Liver (tissue), 9 donors: ENCODE results near the gene POLR2L. TPM values are rescaled to one million over a fixed set of nuclear protein-coding genes. Genes with fewer than 3 reads are reported as not detected.

Experiments used
- DNase-seq: peaks from one replicate; pipeline ENCODE4 v3.0.0-alpha.2; 2017; ENCODE audit warnings: low spot score
- H3K27ac ChIP-seq, 2 donors: one replicate each; pipeline ENCODE4 v1.7.0; 2013; ENCODE audit warnings: inconsistent platforms in 2 of 2, low read length in 2 of 2, control low read depth in 1 of 2, low read depth in 1 of 2, mild to moderate bottlenecking in 1 of 2
- H3K27me3 ChIP-seq, 4 donors: one replicate each; pipeline versions ENCODE4 v1.6.1 to v1.7.0; 2013; ENCODE audit warnings: low read length in 3 of 4, inconsistent platforms in 1 of 4, mild to moderate bottlenecking in 1 of 4, moderate library complexity in 1 of 4; ENCODE audit not compliant: control insufficient read depth in 4 of 4, insufficient read depth in 4 of 4
- H3K36me3 ChIP-seq, 4 donors: one replicate each; pipeline versions ENCODE4 v1.6.1 to v1.7.0; 2013; ENCODE audit warnings: low read length in 3 of 4, mild to moderate bottlenecking in 3 of 4, low read depth in 1 of 4, moderate library complexity in 1 of 4; ENCODE audit not compliant: control insufficient read depth in 4 of 4, insufficient read depth in 3 of 4
- H3K4me1 ChIP-seq, 4 donors: one replicate each; pipeline versions ENCODE4 v1.6.1 to v1.7.0; 2013; ENCODE audit warnings: low read length in 3 of 4, mild to moderate bottlenecking in 3 of 4, moderate library complexity in 1 of 4; ENCODE audit not compliant: control insufficient read depth in 4 of 4, insufficient read depth in 4 of 4
- H3K4me3 ChIP-seq, 3 donors: one replicate each; pipeline versions ENCODE4 v1.6.1 to v1.7.0; 2013; ENCODE audit warnings: low read length in 3 of 3, control low read depth in 1 of 3, low read depth in 1 of 3, mild to moderate bottlenecking in 1 of 3
- H3K9ac ChIP-seq, 2 donors: one replicate each; pipeline ENCODE4 v1.7.0; 2013; ENCODE audit warnings: low read length in 2 of 2, mild to moderate bottlenecking in 2 of 2, moderate library complexity in 2 of 2, control low read depth in 1 of 2, low read depth in 1 of 2
- H3K9me3 ChIP-seq, 4 donors: one replicate each; pipeline versions ENCODE4 v1.6.1 to v1.7.0; 2013; ENCODE audit warnings: low read length in 3 of 4; ENCODE audit not compliant: control insufficient read depth in 4 of 4
- CTCF ChIP-seq: fragments of 150-350 bp; IDR thresholded peaks from 2 replicates; pipeline ENCODE4 v1.5.1; 2017; ENCODE audit warnings: improper control_type of control experiment, low read depth, low read length; ENCODE audit not compliant: missing input control
- EGR1 ChIP-seq, 2 donors: IDR thresholded peaks; 2 replicates each; pipeline ENCODE4 v1.6.1; 2016 to 2018; ENCODE audit warnings: antibody characterized with exemption in 2 of 2, low read depth in 2 of 2
- FOXA1 ChIP-seq: IDR thresholded peaks from 2 replicates; pipeline ENCODE4 v1.6.1; 2016; ENCODE audit warnings: antibody characterized with exemption
- FOXA2 ChIP-seq: IDR thresholded peaks from 2 replicates; pipeline ENCODE4 v1.6.1; 2016; ENCODE audit warnings: antibody characterized with exemption
- GABPA ChIP-seq, 2 donors: IDR thresholded peaks in 1 of 2; conservative IDR thresholded peaks in 1 of 2; 2 replicates each; pipeline ENCODE4 v1.6.1; 2016; ENCODE audit warnings: antibody characterized with exemption in 2 of 2, mild to moderate bottlenecking in 1 of 2, moderate library complexity in 1 of 2
- HNF4G ChIP-seq: IDR thresholded peaks from 2 replicates; pipeline ENCODE4 v1.6.1; 2016; ENCODE audit warnings: antibody characterized with exemption
- JUND ChIP-seq, 2 donors: IDR thresholded peaks; 2 replicates each; pipeline ENCODE4 v1.6.1; 2016; ENCODE audit warnings: antibody characterized with exemption in 2 of 2
- NR2F2 ChIP-seq: IDR thresholded peaks from 2 replicates; pipeline ENCODE4 v1.6.1; 2016; ENCODE audit warnings: antibody characterized with exemption
- RAD21 ChIP-seq, 2 donors: IDR thresholded peaks; 2 replicates each; pipeline ENCODE4 v1.6.1; 2016; ENCODE audit warnings: antibody characterized with exemption in 2 of 2, mild to moderate bottlenecking in 2 of 2
- REST ChIP-seq: IDR thresholded peaks from 2 replicates; pipeline ENCODE4 v1.6.1; 2016; ENCODE audit warnings: antibody characterized with exemption, mild to moderate bottlenecking
- RXRA ChIP-seq, 2 donors: IDR thresholded peaks; 2 replicates each; pipeline ENCODE4 v1.6.1; 2017 to 2018; ENCODE audit warnings: antibody characterized with exemption in 2 of 2, mild to moderate bottlenecking in 1 of 2
- YY1 ChIP-seq: IDR thresholded peaks from 2 replicates; pipeline ENCODE4 v1.6.1; 2016; ENCODE audit warnings: antibody characterized with exemption, mild to moderate bottlenecking
- WGBS: extraction: QIAGEN DNeasy Blood & Tissue Kit; methylation state at CpG from one replicate; pipeline ENCODE4 v1.1.7; 2013; 5-methylcytosine and 5-hydroxymethylcytosine counted together
- polyA plus RNA-seq, 2 donors: library from polyadenylated mRNA; stranded (reverse) in 1 of 2; unstranded in 1 of 2; fragments of 200-250 nt in 1 of 2; fragments of >200 nt in 1 of 2; fragmentation: Nextera tagmentation in 1 of 2; extraction: Ambion mirVana in 1 of 2; gene quantifications; one replicate each; pipeline versions ENCODE4 v1.2.1 to v1.2.3, GENCODE V29; 2013 to 2015
- total RNA-seq, 2 donors: library from RNA; depleted of rRNA; stranded (reverse); fragments of >200 nt; gene quantifications; one replicate each; pipeline ENCODE4 v1.2.3, GENCODE V29; 2014
- TF ChIP-seq, protein P1 (sequence below): IDR thresholded peaks from 2 replicates; pipeline ENCODE4 v1.6.1; 2016; ENCODE audit warnings: antibody characterized with exemption
- TF ChIP-seq, protein P2 (sequence below): IDR thresholded peaks from 2 replicates; pipeline ENCODE4 v1.6.1; 2016; ENCODE audit warnings: antibody characterized with exemption
- TF ChIP-seq, protein P3 (sequence below): IDR thresholded peaks from 2 replicates; pipeline ENCODE4 v1.6.1; 2016; ENCODE audit warnings: antibody characterized with exemption
- donor health status: healthy.
- donor health status: healthy.
- donor health status: healthy.
- donor health status: healthy.
- donor health status: healthy.

POLR2L gene
- total and polyA plus RNA-seq, 4 donors: 28.1 to 230 (median 106) TPM

- H3K9ac ChIP-seq: peak overlapping the region; percentile 54
- no peaks in the 10 kb centered on the region for H3K27me3 ChIP-seq
- 2% methylated on average over 53 of the region's 53 CpGs for WGBS
- DNase-seq: no peak
- H3K36me3 ChIP-seq: peaks cover 2 to 15% (median 5%) of the 10 kb centered on the region in 4 donors
- TF ChIP-seq FOXA1: no peak
- peak overlapping the region; percentile 76 to 90 for H3K27ac ChIP-seq
- H3K4me1 ChIP-seq: peaks cover 18 to 55% (median 34%) of the 10 kb centered on the region in 4 donors
- peak overlapping the region; percentile 32 to 97 (median 96) for H3K4me3 ChIP-seq
- no peaks in the 10 kb centered on the region for H3K9me3 ChIP-seq
Observed at GRCh38 chr11:843086-843734, 881 bp upstream of the POLR2L start.

- TF ChIP-seq NR2F2 (no peak), CTCF (no peak), RXRA (IDR thresholded peaks at IDR 0.05) (no peak), REST (no peak), FOXA2 (no peak), JUND (IDR thresholded peaks at IDR 0.05) (no peak), GABPA (IDR thresholded peaks at IDR 0.05 in 1 of 2, conservative IDR thresholded peaks at IDR 0.05 in 1 of 2) (no peak), RAD21 (IDR thresholded peaks at IDR 0.05) (no peak), EGR1 (IDR thresholded peaks at IDR 0.05; ENCODE audit: low read depth in 2 of 2) (no peak), YY1 (no peak), FOXA1 (no peak), HNF4G (no peak)
- TF ChIP-seq, protein P1, sequence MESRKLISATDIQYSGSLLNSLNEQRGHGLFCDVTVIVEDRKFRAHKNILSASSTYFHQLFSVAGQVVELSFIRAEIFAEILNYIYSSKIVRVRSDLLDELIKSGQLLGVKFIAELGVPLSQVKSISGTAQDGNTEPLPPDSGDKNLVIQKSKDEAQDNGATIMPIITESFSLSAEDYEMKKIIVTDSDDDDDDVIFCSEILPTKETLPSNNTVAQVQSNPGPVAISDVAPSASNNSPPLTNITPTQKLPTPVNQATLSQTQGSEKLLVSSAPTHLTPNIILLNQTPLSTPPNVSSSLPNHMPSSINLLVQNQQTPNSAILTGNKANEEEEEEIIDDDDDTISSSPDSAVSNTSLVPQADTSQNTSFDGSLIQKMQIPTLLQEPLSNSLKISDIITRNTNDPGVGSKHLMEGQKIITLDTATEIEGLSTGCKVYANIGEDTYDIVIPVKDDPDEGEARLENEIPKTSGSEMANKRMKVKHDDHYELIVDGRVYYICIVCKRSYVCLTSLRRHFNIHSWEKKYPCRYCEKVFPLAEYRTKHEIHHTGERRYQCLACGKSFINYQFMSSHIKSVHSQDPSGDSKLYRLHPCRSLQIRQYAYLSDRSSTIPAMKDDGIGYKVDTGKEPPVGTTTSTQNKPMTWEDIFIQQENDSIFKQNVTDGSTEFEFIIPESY: no peak
- TF ChIP-seq, protein P2, sequence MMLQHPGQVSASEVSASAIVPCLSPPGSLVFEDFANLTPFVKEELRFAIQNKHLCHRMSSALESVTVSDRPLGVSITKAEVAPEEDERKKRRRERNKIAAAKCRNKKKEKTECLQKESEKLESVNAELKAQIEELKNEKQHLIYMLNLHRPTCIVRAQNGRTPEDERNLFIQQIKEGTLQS: no peak
- TF ChIP-seq, protein P3, sequence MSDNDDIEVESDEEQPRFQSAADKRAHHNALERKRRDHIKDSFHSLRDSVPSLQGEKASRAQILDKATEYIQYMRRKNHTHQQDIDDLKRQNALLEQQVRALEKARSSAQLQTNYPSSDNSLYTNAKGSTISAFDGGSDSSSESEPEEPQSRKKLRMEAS: no peak
- Histone ChIP-seq H3K27me3 (no peaks in the 10 kb centered on the region), H3K36me3 (peaks cover 5 to 26% (median 10%) of the 10 kb centered on the region in 4 donors), H3K9me3 (no peaks in the 10 kb centered on the region), H3K27ac (peak overlapping the region; percentile 76 to 90), H3K9ac (peak overlapping the region; percentile 69 to 89), H3K4me3 (peak overlapping the region; percentile 96 to 100 (median 97)), H3K4me1 (peaks cover 22 to 58% (median 35%) of the 10 kb centered on the region in 4 donors)
- WGBS: under 1% methylated on average over 27 of the region's 27 CpGs
- no peak for DNase-seq
Observed at GRCh38 chr11:841981-842369, 354 bp downstream of the POLR2L start.
